ENCODE results near the gene AHNAK. TPM values are rescaled to one million over a fixed set of nuclear protein-coding genes. Genes with fewer than 3 reads are reported as not detected.
A peak's percentile ranks its signal among the peaks of the same experiment; 100 is the strongest.

Gene AHNAK
- total and polyA plus RNA-seq, 2 of the 8 experiments (the other 6 are each of a cell fraction or from before 2014, with no cell fraction given): 2.0 to 5.8 TPM

DNA sequence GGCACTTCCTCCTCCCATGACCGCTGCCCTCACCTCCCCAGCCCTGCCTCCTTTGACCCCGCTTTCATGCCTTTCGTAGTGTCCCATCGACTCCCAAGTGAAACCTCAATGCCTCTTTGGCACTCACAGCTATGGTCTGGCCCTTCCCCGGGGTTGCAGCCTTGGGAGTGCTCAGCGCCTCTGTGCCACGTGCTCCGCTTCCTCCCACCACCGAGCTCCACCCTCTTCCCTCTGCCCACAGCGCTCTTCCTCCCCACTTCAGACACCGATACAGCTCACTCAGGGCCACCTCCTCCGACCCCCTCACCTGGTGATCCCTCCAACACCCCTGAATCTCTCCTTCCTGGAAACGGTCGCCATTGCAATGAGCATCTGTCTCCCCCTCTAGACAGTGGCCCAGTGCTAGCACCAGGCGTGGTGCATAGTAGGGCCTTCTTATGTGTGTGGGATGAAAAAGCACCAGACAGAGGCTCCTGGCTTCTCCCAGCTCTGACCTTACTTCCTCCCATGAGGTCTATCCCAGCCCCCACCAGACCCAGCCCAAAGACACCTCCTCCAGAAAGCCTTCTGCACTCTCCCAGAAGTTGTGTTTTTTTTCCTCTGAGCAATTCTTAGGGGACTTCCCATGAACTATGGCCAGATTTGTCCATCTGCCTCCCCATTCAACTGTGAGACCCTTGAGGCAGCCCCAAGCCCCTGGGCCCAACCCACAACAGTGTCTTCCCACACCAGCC, 144.2 kb downstream of the AHNAK start:
- no peak overlapping the region for H2AK5ac ChIP-seq (ENCODE audit: low read depth, low read length)
- no peaks in the 10 kb centered on the region for H4K20me1 ChIP-seq (replicated peaks in 1 of 2; ENCODE audit: control insufficient read depth in 1 of 2, insufficient read depth in 2 of 2, low read length in 2 of 2)
- peak overlapping the region; percentile 58; the same call in 1 of the 2 replicates for H4K8ac ChIP-seq (ENCODE audit: extremely low read depth, insufficient read depth, low read length)
- no peaks in the 10 kb centered on the region for H3K36me3 ChIP-seq (ENCODE audit: control insufficient read depth in 2 of 4, insufficient read depth in 4 of 4, low read length in 3 of 4)
- ChIA-PET POLR2A (ENCODE audit: partially characterized antibody) (interaction anchor here (0.8 to 1.2 kb wide), 2 partner anchors 17 to 48 kb away, joined by 3 to 5 read pairs; partner anchors contain the start of gene SCGB1A1), CTCF (ENCODE audit: partially characterized antibody) (interaction anchor here (0.6 to 9.5 kb wide), 10 partner anchors 10 to 666 kb away, joined by 3 to 56 read pairs (median 4); no protein-coding TSS in a partner anchor)
- no peak overlapping the region for H2BK120ac ChIP-seq (replicated peaks; ENCODE audit: low read depth, low read length)
- H3K14ac ChIP-seq (ENCODE audit: insufficient read length): no peak overlapping the region
- peak overlapping the region; percentile 56; the same call in 1 of the 2 replicates for H2BK5ac ChIP-seq (ENCODE audit: low read depth, low read length)
- H2AFZ ChIP-seq (ENCODE audit: low read length): no peak overlapping the region
- H2BK15ac ChIP-seq (ENCODE audit: low read length): 0 out of 2 replicates have a peak overlapping the region, but pooled peaks have one; percentile 40
- TF ChIP-seq CREB1 (IDR thresholded peaks at IDR 0.05) (no peak), KDM5A (IDR thresholded peaks at IDR 0.05; ENCODE audit: low read length) (no peak)
- TF ChIP-seq, protein P1, sequence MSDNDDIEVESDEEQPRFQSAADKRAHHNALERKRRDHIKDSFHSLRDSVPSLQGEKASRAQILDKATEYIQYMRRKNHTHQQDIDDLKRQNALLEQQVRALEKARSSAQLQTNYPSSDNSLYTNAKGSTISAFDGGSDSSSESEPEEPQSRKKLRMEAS (IDR thresholded peaks at IDR 0.05): peak; percentile 36; the same call in 1 of the 2 replicates
- no peaks in the 10 kb centered on the region; the same call in 1 of the 2 replicates for H3K23me2 ChIP-seq (ENCODE audit: low read depth, low read length)
- peaks cover 0 to 23% (median 1%) of the 10 kb centered on the region in 4 experiments; a peak in 5 of 7 replicates for H3K4me1 ChIP-seq (replicated peaks in 1 of 4; ENCODE audit: control insufficient read depth in 3 of 4, insufficient read depth in 4 of 4, low read length in 3 of 4)
- 77% methylated on average over 15 of the region's 15 CpGs; no CpG with 5 or more reads in 1 of the 2 experiments for WGBS, 2 experiments (ENCODE audit: extremely low coverage in 1 of 2, insufficient coverage in 1 of 2, insufficient read length in 1 of 2, insufficient replicate concordance in 2 of 2, low coverage in 1 of 2, low lambda C conversion rate in 2 of 2, missing lambda C conversion rate in 1 of 2)
- H3K4me2 ChIP-seq (ENCODE audit: insufficient read depth in 1 of 2, low read depth in 2 of 2, low read length in 2 of 2): no peak overlapping the region
- H3K56ac ChIP-seq (replicated peaks; ENCODE audit: insufficient read length, low read depth, low read length): no peak overlapping the region
- no peak overlapping the region for H3K4me3 ChIP-seq (ENCODE audit: extremely low read depth in 1 of 4, insufficient read depth in 2 of 4, low read depth in 3 of 4, low read length in 4 of 4)
- H3K27me3 ChIP-seq (replicated peaks in 1 of 4; ENCODE audit: control insufficient read depth in 3 of 4, extremely low read depth in 1 of 4, insufficient read depth in 3 of 4, low read length in 3 of 4): 0 out of 7 replicates have a peak, but pooled peaks cover 0 to 2% (median 0%) of the 10 kb centered on the region in 4 experiments
- no peak overlapping the region for H3K4ac ChIP-seq (replicated peaks; ENCODE audit: insufficient read length, low read depth, low read length)
- no peaks in the 10 kb centered on the region for H3K79me2 ChIP-seq (ENCODE audit: control insufficient read depth in 1 of 2, insufficient read depth in 2 of 2, low read length in 2 of 2)
- H3K79me1 ChIP-seq (ENCODE audit: low read depth, low read length): no peaks in the 10 kb centered on the region
- H3K18ac ChIP-seq (ENCODE audit: extremely low read depth, low read length): peak overlapping the region; percentile 87
- FAIRE-seq: no peak
- H4K91ac ChIP-seq (replicated peaks; ENCODE audit: insufficient read length, low read length): peak overlapping the region; percentile 25
- H2BK12ac ChIP-seq (ENCODE audit: low read depth, low read length): peak overlapping the region; percentile 29; the same call in 1 of the 2 replicates
- no peak overlapping the region for H4K5ac ChIP-seq (ENCODE audit: insufficient read length, low read depth, low read length)
- H3K9me3 ChIP-seq (ENCODE audit: insufficient read depth in 2 of 2, low read depth in 1 of 2, low read length in 1 of 2): no peaks in the 10 kb centered on the region
- no peak for DNase-seq (ENCODE audit: low read depth in 1 of 2, low spot score in 2 of 2)
- H2BK20ac ChIP-seq (ENCODE audit: low read length): 0 out of 2 replicates have a peak overlapping the region, but pooled peaks have one; percentile 18
- H3K23ac ChIP-seq (ENCODE audit: insufficient read length): no peak overlapping the region
- H3K27ac ChIP-seq (ENCODE audit: low read depth, low read length): no peak overlapping the region
- no peak overlapping the region for H3K9ac ChIP-seq (replicated peaks in 1 of 4; ENCODE audit: extremely low read depth in 1 of 4, low read depth in 3 of 4, low read length in 3 of 4)
